ENCODE results near the gene ARID2. TPM values are rescaled to one million over a fixed set of nuclear protein-coding genes. Genes with fewer than 3 reads are reported as not detected.

The ARID2 gene
- total RNA-seq, 3 donors from 2014 or later, result 28.9 to 46.4 (median 43.3) TPM

GRCh38 chr12:45727980-45728629 lies 1.4 kb upstream of the ARID2 start:
- no peak for TF ChIP-seq CTCF (IDR thresholded peaks at IDR 0.05)
- H3K9me3 ChIP-seq, result no peaks in the 10 kb centered on the region
- ATAC-seq, result no peak
- intact Hi-C loops (cut with DNase I, micrococcal nuclease), result loop anchor here in 1 of 2 donors (10.0 kb wide), 1 partner anchor 183 kb away; no protein-coding TSS in a partner anchor
- H3K4me3 ChIP-seq, result peak overlapping the region; percentile 78
- no peak for DNase-seq
- H3K36me3 ChIP-seq (ENCODE audit: low read depth), result peaks cover 4% of the 10 kb centered on the region
- H3K4me1 ChIP-seq (ENCODE audit: low read depth), result peaks cover 4% of the 10 kb centered on the region

- peak; percentile 98 to 99 (median 98) for DNase-seq
- peaks cover 4% of the 10 kb centered on the region for H3K36me3 ChIP-seq (ENCODE audit: low read depth)
- intact Hi-C loops (cut with DNase I, micrococcal nuclease), result loop anchor here in 1 of 2 donors (10.0 kb wide), 1 partner anchor 184 kb away; no protein-coding TSS in a partner anchor
Measured at GRCh38 chr12:45728630-45729232, 775 bp upstream of the ARID2 start.

DNA sequence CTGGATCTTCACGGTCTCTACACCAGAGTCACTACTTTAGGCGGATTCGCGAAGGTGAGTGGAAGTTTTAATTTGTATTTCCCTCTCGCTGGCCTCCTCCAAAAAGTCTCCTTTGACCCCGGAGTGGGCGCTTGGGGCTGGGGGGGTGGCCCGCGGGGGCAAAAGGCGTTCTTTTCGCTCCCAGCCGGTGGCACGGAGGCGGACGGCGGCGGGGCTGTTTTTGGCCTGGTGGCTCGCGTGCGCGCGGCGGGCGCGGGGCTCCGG lies 510 bp downstream of the ARID2 start:
- intact Hi-C loops (cut with DNase I, micrococcal nuclease), result no loop called here
- peak overlapping the region; percentile 78 for H3K4me3 ChIP-seq
- peaks cover 14% of the 10 kb centered on the region for H3K4me1 ChIP-seq (ENCODE audit: low read depth)
- H3K9me3 ChIP-seq, result no peaks in the 10 kb centered on the region
- no peak for TF ChIP-seq CTCF (IDR thresholded peaks at IDR 0.05)
- peaks cover 4% of the 10 kb centered on the region for H3K36me3 ChIP-seq (ENCODE audit: low read depth)
- DNase-seq, result peak in 1 of 3 donors; percentile 62
- ATAC-seq, result no peak

More at GRCh38 chr12:45728630-45729232, 775 bp upstream of the ARID2 start:
- Histone ChIP-seq H3K4me1 (ENCODE audit: low read depth) (peaks cover 9% of the 10 kb centered on the region), H3K9me3 (no peaks in the 10 kb centered on the region), H3K4me3 (peak overlapping the region; percentile 78)
- TF ChIP-seq CTCF (IDR thresholded peaks at IDR 0.05), result peak; percentile 99
- peak; percentile 82 for ATAC-seq

DNA sequence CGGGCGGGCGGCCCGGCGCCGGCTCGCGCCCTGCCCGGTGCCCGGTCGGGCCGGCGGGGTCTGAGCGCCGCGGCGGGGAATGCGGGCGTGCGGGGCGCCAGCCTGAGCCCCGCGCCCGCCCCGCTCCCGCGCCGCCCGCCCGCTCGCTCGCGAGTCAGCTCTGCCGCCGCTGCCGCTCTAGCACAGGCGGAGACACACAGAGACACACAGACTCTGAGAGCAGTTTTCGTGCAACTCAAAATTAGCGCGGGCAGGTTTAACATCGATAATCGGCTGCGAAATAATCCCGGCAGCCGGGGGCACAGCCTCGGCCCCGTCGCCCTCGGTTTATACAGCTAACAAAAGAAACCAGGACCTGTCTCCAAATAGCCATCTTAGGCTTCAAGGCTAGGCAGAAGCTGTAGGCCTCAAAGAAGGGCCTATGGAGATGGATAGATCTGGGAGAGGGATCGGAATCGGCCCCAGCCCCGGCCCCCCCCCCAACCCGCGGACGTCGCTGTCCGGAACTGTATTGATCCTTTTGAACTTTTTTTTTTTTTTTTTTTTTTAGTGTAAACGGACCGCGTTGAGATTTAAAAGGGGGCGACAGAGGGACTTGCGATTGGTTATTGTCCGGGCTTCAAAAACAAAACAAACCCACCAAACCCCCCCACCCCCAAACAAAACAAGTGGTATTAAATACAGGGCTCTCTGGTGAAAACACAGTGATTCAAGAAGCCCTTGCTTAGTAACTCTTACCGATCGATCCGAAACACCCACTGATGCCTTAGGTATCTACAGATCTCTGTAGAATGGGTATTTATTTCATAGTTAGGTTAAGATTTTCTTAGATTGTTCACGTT lies 1.1 kb downstream of the ARID2 start:
- no peak for TF ChIP-seq CTCF (IDR thresholded peaks at IDR 0.05)
- Histone ChIP-seq H3K36me3 (ENCODE audit: low read depth) (peaks cover 4% of the 10 kb centered on the region), H3K4me1 (ENCODE audit: low read depth) (peaks cover 16% of the 10 kb centered on the region), H3K4me3 (peak overlapping the region; percentile 78), H3K9me3 (no peaks in the 10 kb centered on the region)
- intact Hi-C loops (cut with DNase I, micrococcal nuclease), result no loop called here
- DNase-seq (peak; percentile 62 to 70 (median 69)), ATAC-seq (no peak)

GRCh38 chr12:45731190-45731775 lies 1.8 kb downstream of the ARID2 start:
- no peak for TF ChIP-seq CTCF (IDR thresholded peaks at IDR 0.05)
- ATAC-seq (no peak), DNase-seq (no peak)
- H3K9me3 ChIP-seq, result no peaks in the 10 kb centered on the region
- H3K36me3 ChIP-seq (ENCODE audit: low read depth), result peaks cover 4% of the 10 kb centered on the region
- no peak overlapping the region for H3K4me3 ChIP-seq
- intact Hi-C loops (cut with DNase I, micrococcal nuclease), result no loop called here
- H3K4me1 ChIP-seq (ENCODE audit: low read depth), result peaks cover 21% of the 10 kb centered on the region
